GM13976 (cell line): ENCODE measurements around the gene ZNF385B.

Source experiments
- DNase-seq: peaks from one replicate; pipeline ENCODE4 v3.0.0; 2012; ENCODE audit warnings: low spot score
- in situ Hi-C: fragments of 300-500 bp; cut with MboI; formaldehyde crosslinking; loops from one replicate; pipeline ENCODE4 v1.12.0; 2022; ENCODE audit warnings: low sequenced_read_pairs, mixed read lengths, inconsistent platforms; ENCODE audit not compliant: unreplicated experiment
- TF ChIP-seq, protein P1 (sequence below): IDR thresholded peaks from 2 replicates; pipeline ENCODE4 v1.5.1; 2012; ENCODE audit warnings: borderline replicate concordance, mild to moderate bottlenecking; ENCODE audit not compliant: insufficient read depth; ENCODE audit errors: extremely low read depth, missing control alignments, control extremely low read depth

Gene ZNF385B

DNA sequence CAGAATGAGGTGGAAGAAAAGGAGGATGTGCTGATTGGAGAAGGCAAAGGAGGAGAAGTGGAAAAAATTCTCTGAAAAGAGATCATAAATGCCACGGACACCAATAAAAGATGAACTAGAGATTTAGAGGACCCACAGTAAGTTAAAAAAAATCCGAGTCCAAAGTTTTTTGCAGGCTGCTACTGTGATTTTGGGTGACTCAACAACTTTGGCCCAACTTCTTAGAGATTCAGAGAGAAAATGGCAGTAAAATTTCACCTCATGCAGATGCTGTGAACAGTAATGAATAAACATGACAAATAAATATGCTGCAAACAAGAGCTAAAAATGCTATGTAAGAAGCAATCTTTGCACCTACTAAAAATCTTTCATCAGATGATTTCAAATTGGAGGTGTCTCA is 419.9 kb downstream of the ZNF385B start:
- no peak for DNase-seq
- in situ Hi-C loops = loop anchor here (25.0 kb wide), 2 partner anchors 229 to 654 kb away; no protein-coding TSS in a partner anchor
- TF ChIP-seq, protein P1, sequence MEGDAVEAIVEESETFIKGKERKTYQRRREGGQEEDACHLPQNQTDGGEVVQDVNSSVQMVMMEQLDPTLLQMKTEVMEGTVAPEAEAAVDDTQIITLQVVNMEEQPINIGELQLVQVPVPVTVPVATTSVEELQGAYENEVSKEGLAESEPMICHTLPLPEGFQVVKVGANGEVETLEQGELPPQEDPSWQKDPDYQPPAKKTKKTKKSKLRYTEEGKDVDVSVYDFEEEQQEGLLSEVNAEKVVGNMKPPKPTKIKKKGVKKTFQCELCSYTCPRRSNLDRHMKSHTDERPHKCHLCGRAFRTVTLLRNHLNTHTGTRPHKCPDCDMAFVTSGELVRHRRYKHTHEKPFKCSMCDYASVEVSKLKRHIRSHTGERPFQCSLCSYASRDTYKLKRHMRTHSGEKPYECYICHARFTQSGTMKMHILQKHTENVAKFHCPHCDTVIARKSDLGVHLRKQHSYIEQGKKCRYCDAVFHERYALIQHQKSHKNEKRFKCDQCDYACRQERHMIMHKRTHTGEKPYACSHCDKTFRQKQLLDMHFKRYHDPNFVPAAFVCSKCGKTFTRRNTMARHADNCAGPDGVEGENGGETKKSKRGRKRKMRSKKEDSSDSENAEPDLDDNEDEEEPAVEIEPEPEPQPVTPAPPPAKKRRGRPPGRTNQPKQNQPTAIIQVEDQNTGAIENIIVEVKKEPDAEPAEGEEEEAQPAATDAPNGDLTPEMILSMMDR = no peak

DNA sequence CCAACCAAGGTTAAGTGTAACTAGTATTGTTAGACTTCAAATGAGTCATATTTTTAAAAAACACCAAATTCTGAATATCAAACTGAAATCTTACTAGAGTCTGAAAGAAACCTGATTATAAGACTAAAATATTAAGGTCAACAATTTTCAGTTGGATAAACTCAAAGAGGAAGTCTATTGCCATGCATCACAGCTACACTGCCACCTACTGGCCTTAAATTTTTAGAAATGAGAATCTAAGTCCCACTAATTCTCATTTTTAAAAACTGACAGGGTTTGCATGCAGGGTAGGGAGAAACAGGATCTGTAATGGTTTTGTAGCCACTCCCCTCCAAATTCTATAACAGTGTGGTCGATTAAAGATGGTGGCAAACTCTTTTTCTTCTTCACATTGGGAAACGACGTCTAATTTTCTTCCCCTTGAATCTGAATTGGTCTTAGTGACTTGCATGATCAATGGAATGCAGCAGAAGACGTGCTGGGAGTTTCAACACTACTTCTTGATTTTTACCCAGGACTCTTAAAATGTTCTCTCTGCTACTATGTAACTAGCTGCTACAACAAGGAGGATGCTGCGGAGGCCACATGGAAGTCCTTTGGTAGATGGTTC is 420.7 kb downstream of the ZNF385B start:
- peak; percentile 38 for DNase-seq
- in situ Hi-C loops = loop anchor here (25.0 kb wide), 2 partner anchors 228 to 653 kb away; no protein-coding TSS in a partner anchor
- TF ChIP-seq, protein P1 = peak; percentile 49

DNA sequence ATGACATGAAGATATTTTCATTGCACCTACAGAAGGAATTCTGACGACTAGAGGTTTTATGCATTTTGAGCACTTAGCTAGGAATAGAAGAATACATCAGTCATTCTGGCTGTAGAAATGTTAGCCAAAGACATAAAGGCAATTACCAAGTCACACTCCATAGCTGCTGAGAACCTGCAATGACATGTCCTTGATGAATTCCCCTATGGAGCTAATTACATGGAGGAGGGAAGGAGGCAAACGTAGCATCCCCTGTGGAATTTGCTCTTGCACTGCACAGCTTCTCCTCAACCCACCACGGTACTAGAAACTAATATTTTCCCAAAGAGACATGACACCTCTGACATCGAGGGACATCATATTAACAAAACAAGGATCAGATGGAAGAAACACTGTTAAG is 422.8 kb downstream of the ZNF385B start:
- TF ChIP-seq, protein P1 = no peak
- DNase-seq = no peak
- in situ Hi-C loops = loop anchor here (25.0 kb wide), 2 partner anchors 226 to 651 kb away; no protein-coding TSS in a partner anchor

DNA sequence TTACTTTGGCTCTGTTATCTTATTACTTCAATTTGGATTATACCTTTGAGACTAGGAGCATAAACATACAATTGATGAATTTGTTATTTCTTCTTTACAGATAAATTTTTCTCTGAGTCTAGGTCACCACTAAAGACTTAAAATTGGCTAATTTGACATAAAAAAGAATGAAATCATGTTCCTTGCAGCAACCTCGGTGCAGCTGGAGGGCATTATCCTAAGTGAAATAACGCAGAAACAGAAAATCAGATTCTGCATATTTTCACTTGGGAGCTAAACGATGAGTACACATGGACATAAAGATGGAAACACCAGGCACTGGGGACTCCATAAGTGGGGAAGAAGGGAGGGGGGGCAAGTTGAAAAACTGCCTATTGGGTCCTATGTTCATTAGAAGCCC is 424.0 kb downstream of the ZNF385B start:
- in situ Hi-C loops = loop anchor here (25.0 kb wide), 2 partner anchors 225 to 650 kb away; no protein-coding TSS in a partner anchor
- no peak for DNase-seq
- TF ChIP-seq, protein P1 = no peak

DNA sequence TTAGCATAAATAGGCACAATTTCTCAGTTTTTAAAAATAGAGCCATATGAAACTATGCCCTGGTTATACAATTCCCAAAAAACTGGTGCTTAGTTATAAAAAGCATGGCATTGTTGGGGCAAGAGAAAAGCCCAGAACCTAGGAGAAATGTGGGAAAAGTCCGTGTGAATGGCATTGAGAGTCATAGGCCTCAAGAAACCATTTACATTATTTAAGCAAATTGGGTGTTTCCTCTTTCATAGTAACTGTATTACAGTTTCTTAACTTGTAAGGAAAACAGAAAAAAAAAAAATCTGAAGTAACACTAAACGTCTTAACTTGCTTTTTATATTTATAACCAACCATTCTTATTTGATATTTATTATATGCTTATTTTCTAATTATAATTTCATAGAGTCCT is 425.8 kb downstream of the ZNF385B start:
- TF ChIP-seq, protein P1 = no peak
- in situ Hi-C loops = loop anchor here (25.0 kb wide), 2 partner anchors 223 to 648 kb away; no protein-coding TSS in a partner anchor
- DNase-seq = no peak

DNA sequence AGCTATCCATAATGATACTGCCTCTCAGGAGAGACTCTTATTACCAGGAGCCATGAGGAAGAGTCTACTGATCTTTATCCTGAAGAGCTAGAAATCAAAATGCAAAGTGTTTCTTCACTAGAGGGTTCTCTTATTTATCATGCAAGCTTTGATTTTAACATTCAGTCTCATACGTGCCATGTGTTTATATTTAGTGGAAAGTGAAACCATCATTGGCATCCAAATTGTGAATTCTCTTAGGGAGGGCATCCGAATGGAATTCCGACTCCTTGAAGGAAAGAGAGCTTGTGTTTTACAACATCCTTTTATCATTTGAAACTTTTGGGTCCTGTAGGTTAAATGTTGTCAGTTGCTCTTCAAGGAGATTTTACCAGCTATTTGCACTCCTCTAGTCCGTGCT is 426.4 kb downstream of the ZNF385B start:
- TF ChIP-seq, protein P1 = no peak
- no peak for DNase-seq
- in situ Hi-C loops = loop anchor here (25.0 kb wide), 2 partner anchors 223 to 648 kb away; no protein-coding TSS in a partner anchor
